ENCODE data around the gene ST8SIA1.
"Not testable (repeated sequence)": the region's sequence is repeated elsewhere in the genome, so short reads cannot be mapped to it uniquely, and the experiment has no call there.

ST8SIA1 gene

DNA sequence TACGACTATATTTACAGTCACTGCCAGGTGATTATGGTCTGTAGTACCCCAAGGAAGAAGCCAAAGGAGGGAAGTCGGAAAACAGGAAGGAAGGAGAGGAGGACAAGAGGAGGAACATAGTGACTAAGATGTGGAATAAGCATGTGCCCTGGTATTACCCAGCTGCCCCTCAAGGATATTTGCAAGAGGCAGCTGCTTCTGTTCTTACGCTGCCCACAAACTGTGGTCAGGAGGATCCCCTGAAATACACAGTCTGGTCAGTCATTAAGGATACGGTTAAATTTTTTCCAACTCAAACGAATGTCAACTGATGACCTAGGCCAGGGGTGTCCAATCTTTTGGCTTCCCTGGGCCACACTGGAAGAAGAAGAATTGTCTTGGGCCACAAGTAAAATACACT lies 162.0 kb downstream of the ST8SIA1 start:
- peaks cover 2% of the 10 kb centered on the region for H3K4me1 Mint-ChIP-seq
- no peak for ATAC-seq
- H3K36me3 Mint-ChIP-seq (ENCODE audit: low read depth): no peaks in the 10 kb centered on the region

GRCh38 chr12:22169376-22169775 lies 165.1 kb downstream of the ST8SIA1 start:
- DNase-seq (no peak), ATAC-seq (no peak)
- Mint-ChIP-seq H3K9me3 (no peaks in the 10 kb centered on the region), H3K27me3 (no peaks in the 10 kb centered on the region), H3K27ac (no peak overlapping the region), H3K4me3 (no peak overlapping the region), H3K4me1 (peaks cover 3% of the 10 kb centered on the region), H3K36me3 (ENCODE audit: low read depth) (no peaks in the 10 kb centered on the region)

More for the DNA sequence above, 162.0 kb downstream of the ST8SIA1 start:
- no peak for DNase-seq
- Mint-ChIP-seq H3K9me3 (no peaks in the 10 kb centered on the region), H3K27me3 (no peaks in the 10 kb centered on the region), H3K27ac (no peak overlapping the region), H3K4me3 (no peak overlapping the region)

DNA sequence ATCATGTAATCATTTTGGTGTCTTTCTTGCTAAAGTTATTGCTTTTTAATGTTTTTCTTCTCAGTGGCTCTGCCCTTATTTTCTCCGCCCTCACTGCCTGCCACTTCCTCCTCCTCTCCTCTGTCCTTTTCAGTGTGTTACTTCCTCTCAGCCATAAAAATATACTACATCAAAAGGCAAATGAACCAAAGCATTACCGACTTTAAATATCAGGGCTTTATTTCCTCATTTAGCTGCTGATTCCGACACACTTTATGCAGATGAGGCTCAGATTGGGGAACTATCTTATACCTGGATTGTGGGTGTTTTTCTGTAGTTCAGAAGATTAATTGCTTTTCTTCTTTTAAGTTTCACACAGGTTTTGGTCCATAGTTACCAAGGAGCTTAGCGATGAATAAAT lies 170.4 kb downstream of the ST8SIA1 start:
- Mint-ChIP-seq H3K27ac (peak overlapping the region; percentile 48), H3K9me3 (no peaks in the 10 kb centered on the region), H3K4me3 (no peak overlapping the region), H3K4me1 (peaks cover 23% of the 10 kb centered on the region), H3K36me3 (ENCODE audit: low read depth) (no peaks in the 10 kb centered on the region), H3K27me3 (no peaks in the 10 kb centered on the region)
- no peak for ATAC-seq
- DNase-seq: no peak

- Mint-ChIP-seq H3K9me3 (no peaks in the 10 kb centered on the region), H3K4me3 (no peak overlapping the region), H3K36me3 (ENCODE audit: low read depth) (no peaks in the 10 kb centered on the region), H3K27me3 (no peaks in the 10 kb centered on the region), H3K4me1 (peaks cover 23% of the 10 kb centered on the region), H3K27ac (peak overlapping the region; percentile 43)
- DNase-seq (no peak), ATAC-seq (no peak)
Observed at GRCh38 chr12:22163594-22163993, 170.9 kb downstream of the ST8SIA1 start.

- DNase-seq (no peak), ATAC-seq (peak; percentile 38)
- H3K27ac Mint-ChIP-seq: peak overlapping the region; percentile 30
- H3K9me3 Mint-ChIP-seq: no peaks in the 10 kb centered on the region
- no peaks in the 10 kb centered on the region for H3K27me3 Mint-ChIP-seq
- no peaks in the 10 kb centered on the region for H3K36me3 Mint-ChIP-seq (ENCODE audit: low read depth)
- peaks cover 23% of the 10 kb centered on the region for H3K4me1 Mint-ChIP-seq
- no peak overlapping the region for H3K4me3 Mint-ChIP-seq
Observed at GRCh38 chr12:22160396-22161003, 174.0 kb downstream of the ST8SIA1 start.

DNA sequence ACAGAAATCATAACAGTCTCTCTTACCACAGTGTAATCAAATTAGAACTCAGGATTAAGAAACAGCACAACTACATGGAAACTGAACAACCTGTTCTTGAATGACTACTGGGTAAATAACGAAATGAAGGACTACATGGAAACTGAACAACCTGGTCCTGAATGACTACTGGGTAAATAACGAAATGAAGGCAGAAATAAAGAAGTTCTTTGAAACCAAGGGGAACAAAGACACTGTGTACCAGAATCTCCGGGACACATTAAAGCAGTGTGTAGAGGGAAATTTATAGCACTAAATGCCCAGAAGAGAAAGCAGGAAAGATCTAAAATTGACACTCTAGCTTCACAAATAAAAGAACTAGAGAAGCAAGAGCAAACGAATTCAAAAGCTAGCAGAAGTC lies 185.2 kb downstream of the ST8SIA1 start:
- DNase-seq; H3K27me3 Mint-ChIP-seq; H3K9me3 Mint-ChIP-seq; ATAC-seq; H3K36me3 Mint-ChIP-seq (ENCODE audit: low read depth); H3K27ac Mint-ChIP-seq; H3K4me3 Mint-ChIP-seq: not testable (repeated sequence)
- peaks cover 20% of the 10 kb centered on the region for H3K4me1 Mint-ChIP-seq

- H3K4me3 Mint-ChIP-seq; H3K36me3 Mint-ChIP-seq (ENCODE audit: low read depth); H3K27me3 Mint-ChIP-seq; H3K9me3 Mint-ChIP-seq; H3K27ac Mint-ChIP-seq; DNase-seq: not testable (repeated sequence)
- peaks cover 20% of the 10 kb centered on the region for H3K4me1 Mint-ChIP-seq
- ATAC-seq: peak; percentile 46
Observed at GRCh38 chr12:22146686-22147085, 187.8 kb downstream of the ST8SIA1 start.

Measured in activated naive CD8-positive, alpha-beta T cell treated with anti-CD3 and anti-CD28 coated beads, Interleukin-2, amount 50 U/mL, for 24 hours (primary cell).